Liver (tissue), 9 donors: ENCODE measurements around the gene FBXL4. TPM values are rescaled to one million over a fixed set of nuclear protein-coding genes. Genes with fewer than 3 reads are reported as not detected.

Source experiments
- DNase-seq: peaks from one replicate; pipeline ENCODE4 v3.0.0-alpha.2; 2017; ENCODE audit warnings: low spot score
- H3K27ac ChIP-seq, 2 donors: one replicate each; pipeline ENCODE4 v1.7.0; 2013; ENCODE audit warnings: inconsistent platforms in 2 of 2, low read length in 2 of 2, control low read depth in 1 of 2, low read depth in 1 of 2, mild to moderate bottlenecking in 1 of 2
- H3K27me3 ChIP-seq, 4 donors: one replicate each; pipeline versions ENCODE4 v1.6.1 to v1.7.0; 2013; ENCODE audit warnings: low read length in 3 of 4, inconsistent platforms in 1 of 4, mild to moderate bottlenecking in 1 of 4, moderate library complexity in 1 of 4; ENCODE audit not compliant: control insufficient read depth in 4 of 4, insufficient read depth in 4 of 4
- H3K36me3 ChIP-seq, 4 donors: one replicate each; pipeline versions ENCODE4 v1.6.1 to v1.7.0; 2013; ENCODE audit warnings: low read length in 3 of 4, mild to moderate bottlenecking in 3 of 4, low read depth in 1 of 4, moderate library complexity in 1 of 4; ENCODE audit not compliant: control insufficient read depth in 4 of 4, insufficient read depth in 3 of 4
- H3K4me1 ChIP-seq, 4 donors: one replicate each; pipeline versions ENCODE4 v1.6.1 to v1.7.0; 2013; ENCODE audit warnings: low read length in 3 of 4, mild to moderate bottlenecking in 3 of 4, moderate library complexity in 1 of 4; ENCODE audit not compliant: control insufficient read depth in 4 of 4, insufficient read depth in 4 of 4
- H3K4me3 ChIP-seq, 3 donors: one replicate each; pipeline versions ENCODE4 v1.6.1 to v1.7.0; 2013; ENCODE audit warnings: low read length in 3 of 3, control low read depth in 1 of 3, low read depth in 1 of 3, mild to moderate bottlenecking in 1 of 3
- H3K9ac ChIP-seq, 2 donors: one replicate each; pipeline ENCODE4 v1.7.0; 2013; ENCODE audit warnings: low read length in 2 of 2, mild to moderate bottlenecking in 2 of 2, moderate library complexity in 2 of 2, control low read depth in 1 of 2, low read depth in 1 of 2
- H3K9me3 ChIP-seq, 4 donors: one replicate each; pipeline versions ENCODE4 v1.6.1 to v1.7.0; 2013; ENCODE audit warnings: low read length in 3 of 4; ENCODE audit not compliant: control insufficient read depth in 4 of 4
- ATF3 ChIP-seq: IDR thresholded peaks from 2 replicates; pipeline ENCODE4 v1.6.1; 2016; ENCODE audit warnings: antibody characterized with exemption
- CTCF ChIP-seq: fragments of 150-350 bp; IDR thresholded peaks from 2 replicates; pipeline ENCODE4 v1.5.1; 2017; ENCODE audit warnings: improper control_type of control experiment, low read depth, low read length; ENCODE audit not compliant: missing input control
- EGR1 ChIP-seq, 2 donors: IDR thresholded peaks; 2 replicates each; pipeline ENCODE4 v1.6.1; 2016 to 2018; ENCODE audit warnings: antibody characterized with exemption in 2 of 2, low read depth in 2 of 2
- FOXA1 ChIP-seq: IDR thresholded peaks from 2 replicates; pipeline ENCODE4 v1.6.1; 2016; ENCODE audit warnings: antibody characterized with exemption
- FOXA2 ChIP-seq: IDR thresholded peaks from 2 replicates; pipeline ENCODE4 v1.6.1; 2016; ENCODE audit warnings: antibody characterized with exemption
- HNF4A ChIP-seq, 2 donors: conservative IDR thresholded peaks; 2 replicates each; pipeline ENCODE4 v1.6.1; 2016; ENCODE audit warnings: antibody characterized with exemption in 2 of 2, mild to moderate bottlenecking in 2 of 2
- HNF4G ChIP-seq: IDR thresholded peaks from 2 replicates; pipeline ENCODE4 v1.6.1; 2016; ENCODE audit warnings: antibody characterized with exemption
- MAX ChIP-seq: IDR thresholded peaks from 2 replicates; pipeline ENCODE4 v1.6.1; 2016; ENCODE audit warnings: antibody characterized with exemption
- NR2F2 ChIP-seq: IDR thresholded peaks from 2 replicates; pipeline ENCODE4 v1.6.1; 2016; ENCODE audit warnings: antibody characterized with exemption
- RXRA ChIP-seq, 2 donors: IDR thresholded peaks; 2 replicates each; pipeline ENCODE4 v1.6.1; 2017 to 2018; ENCODE audit warnings: antibody characterized with exemption in 2 of 2, mild to moderate bottlenecking in 1 of 2
- SP1 ChIP-seq: IDR thresholded peaks from 2 replicates; pipeline ENCODE4 v1.6.1; 2018; ENCODE audit warnings: antibody characterized with exemption, mild to moderate bottlenecking
- TAF1 ChIP-seq: conservative IDR thresholded peaks from 2 replicates; pipeline ENCODE4 v1.6.1; 2016; ENCODE audit warnings: antibody characterized with exemption, mild to moderate bottlenecking
- ZBTB33 ChIP-seq: IDR thresholded peaks from 2 replicates; pipeline ENCODE4 v1.6.1; 2016; ENCODE audit warnings: antibody characterized with exemption
- WGBS: extraction: QIAGEN DNeasy Blood & Tissue Kit; methylation state at CpG from one replicate; pipeline ENCODE4 v1.1.7; 2013; 5-methylcytosine and 5-hydroxymethylcytosine counted together
- polyA plus RNA-seq, 2 donors: library from polyadenylated mRNA; stranded (reverse) in 1 of 2; unstranded in 1 of 2; fragments of 200-250 nt in 1 of 2; fragments of >200 nt in 1 of 2; fragmentation: Nextera tagmentation in 1 of 2; extraction: Ambion mirVana in 1 of 2; gene quantifications; one replicate each; pipeline versions ENCODE4 v1.2.1 to v1.2.3, GENCODE V29; 2013 to 2015
- total RNA-seq, 2 donors: library from RNA; depleted of rRNA; stranded (reverse); fragments of >200 nt; gene quantifications; one replicate each; pipeline ENCODE4 v1.2.3, GENCODE V29; 2014
- donor health status: healthy.
- donor health status: healthy.
- donor health status: healthy.
- donor health status: healthy.
- donor health status: healthy.

Gene FBXL4
- total and polyA plus RNA-seq, 4 donors: 4.1 to 18.8 (median 14.0) TPM

- DNase-seq: no peak
- no peak within 1 kb of the TSS for H3K9ac ChIP-seq
- no peak within 1 kb of the TSS for H3K27ac ChIP-seq
- 1% methylated on average over 83 of the region's 83 CpGs for WGBS
- peaks cover 0 to 2% (median 0%) of the 10 kb centered on the region in 4 donors for H3K9me3 ChIP-seq
- peak within 1 kb of the TSS; percentile 36 to 63 (median 62) for H3K4me3 ChIP-seq
- no peak for TF ChIP-seq EGR1 (IDR thresholded peaks at IDR 0.05; ENCODE audit: low read depth in 2 of 2)
- TF ChIP-seq ATF3: no peak
- no peak for TF ChIP-seq SP1
- TF ChIP-seq HNF4A (conservative IDR thresholded peaks at IDR 0.05): no peak
- no peak for TF ChIP-seq ZBTB33
- no peak for TF ChIP-seq TAF1
- TF ChIP-seq HNF4G: no peak
- no peak for TF ChIP-seq FOXA2
- no peaks in the 10 kb centered on the region for H3K36me3 ChIP-seq
- H3K27me3 ChIP-seq: peaks cover 0 to 45% (median 21%) of the 10 kb centered on the region in 4 donors
- peaks cover 27 to 43% (median 39%) of the 10 kb centered on the region in 4 donors for H3K4me1 ChIP-seq
Observed at GRCh38 chr6:98834060-98835031, 113.4 kb downstream of the FBXL4 start, which contains the start of gene POU3F2. Gene POU3F2, plus strand, starts transcription at chr6:98834574. Its CDS starts 300 bp downstream, at chr6:98834874.

- no peak for DNase-seq
- 1% methylated on average over 42 of the region's 42 CpGs for WGBS
- H3K9me3 ChIP-seq: peaks cover 0 to 2% (median 0%) of the 10 kb centered on the region in 4 donors
- H3K9ac ChIP-seq: no peak overlapping the region
- H3K27me3 ChIP-seq: peaks cover 0 to 47% (median 23%) of the 10 kb centered on the region in 4 donors
- TF ChIP-seq RXRA (IDR thresholded peaks at IDR 0.05) (no peak), CTCF (no peak), HNF4A (conservative IDR thresholded peaks at IDR 0.05) (no peak), NR2F2 (no peak)
- H3K4me3 ChIP-seq: peak overlapping the region; percentile 26 to 63 (median 62)
- H3K4me1 ChIP-seq: peaks cover 27 to 43% (median 39%) of the 10 kb centered on the region in 4 donors
- H3K36me3 ChIP-seq: no peaks in the 10 kb centered on the region
- H3K27ac ChIP-seq: no peak overlapping the region
Observed at GRCh38 chr6:98833307-98834059, 114.3 kb downstream of the FBXL4 start.

- Histone ChIP-seq H3K9ac (no peak overlapping the region), H3K4me1 (peaks cover 27 to 43% (median 39%) of the 10 kb centered on the region in 4 donors), H3K9me3 (peaks cover 0 to under 1% (median 0%) of the 10 kb centered on the region in 4 donors), H3K36me3 (no peaks in the 10 kb centered on the region), H3K4me3 (peak overlapping the region in 1 of 3 donors; percentile 63), H3K27me3 (peaks cover 0 to 51% (median 21%) of the 10 kb centered on the region in 4 donors), H3K27ac (no peak overlapping the region)
- DNase-seq: no peak
- TF ChIP-seq EGR1 (IDR thresholded peaks at IDR 0.05; ENCODE audit: low read depth in 2 of 2) (no peak), FOXA1 (no peak), MAX (no peak)
- 3% methylated on average over 26 of the region's 26 CpGs for WGBS
Observed at GRCh38 chr6:98833057-98833306, 114.8 kb downstream of the FBXL4 start.
